AG04449 (cell line): ENCODE data around the gene TASP1.

Source experiments
- CTCF ChIA-PET: fragments of 350-600 bp; formaldehyde crosslinking; extraction: SDS; loops from one replicate; lab custom pipeline; 2021; ENCODE audit warnings: antibody characterized with exemption; lab: Yijun Ruan, JAX
- POLR2A ChIA-PET: fragments of 400-600, 350-600 bp; formaldehyde crosslinking; extraction: SDS; loops from one replicate; lab custom pipeline; 2020; ENCODE audit warnings: antibody characterized with exemption, inconsistent platforms; lab: Yijun Ruan, JAX
- DNase-seq: peaks from one replicate; pipeline ENCODE4 v3.0.0-alpha.2; 2010; ENCODE audit warnings: low read depth, low spot score
- H3K4me3 ChIP-seq: 2 replicates; pipeline ENCODE4 v1.5.1; 2011; ENCODE audit warnings: low read depth, mild to moderate bottlenecking, control low read depth, low read length
- TF ChIP-seq, protein P1 (sequence below): IDR thresholded peaks from one replicate; pipeline ENCODE4 v1.5.1; 2011; ENCODE audit warnings: mild to moderate bottlenecking, moderate library complexity, low read length, control low read depth, inconsistent platforms; ENCODE audit not compliant: insufficient read depth; ENCODE audit errors: missing control alignments

The TASP1 gene

GRCh38 chr20:13586133-13586532 is 52.6 kb downstream of the TASP1 start:
- DNase-seq = no peak
- no peak overlapping the region for H3K4me3 ChIP-seq
- POLR2A ChIA-PET = no interaction called here
- CTCF ChIA-PET = no interaction called here
- TF ChIP-seq, protein P1, sequence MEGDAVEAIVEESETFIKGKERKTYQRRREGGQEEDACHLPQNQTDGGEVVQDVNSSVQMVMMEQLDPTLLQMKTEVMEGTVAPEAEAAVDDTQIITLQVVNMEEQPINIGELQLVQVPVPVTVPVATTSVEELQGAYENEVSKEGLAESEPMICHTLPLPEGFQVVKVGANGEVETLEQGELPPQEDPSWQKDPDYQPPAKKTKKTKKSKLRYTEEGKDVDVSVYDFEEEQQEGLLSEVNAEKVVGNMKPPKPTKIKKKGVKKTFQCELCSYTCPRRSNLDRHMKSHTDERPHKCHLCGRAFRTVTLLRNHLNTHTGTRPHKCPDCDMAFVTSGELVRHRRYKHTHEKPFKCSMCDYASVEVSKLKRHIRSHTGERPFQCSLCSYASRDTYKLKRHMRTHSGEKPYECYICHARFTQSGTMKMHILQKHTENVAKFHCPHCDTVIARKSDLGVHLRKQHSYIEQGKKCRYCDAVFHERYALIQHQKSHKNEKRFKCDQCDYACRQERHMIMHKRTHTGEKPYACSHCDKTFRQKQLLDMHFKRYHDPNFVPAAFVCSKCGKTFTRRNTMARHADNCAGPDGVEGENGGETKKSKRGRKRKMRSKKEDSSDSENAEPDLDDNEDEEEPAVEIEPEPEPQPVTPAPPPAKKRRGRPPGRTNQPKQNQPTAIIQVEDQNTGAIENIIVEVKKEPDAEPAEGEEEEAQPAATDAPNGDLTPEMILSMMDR = no peak

- H3K4me3 ChIP-seq = no peak overlapping the region
- ChIA-PET POLR2A (no interaction called here), CTCF (no interaction called here)
- DNase-seq = no peak
- TF ChIP-seq, protein P1 = no peak
Observed at GRCh38 chr20:13581451-13581850, 57.3 kb downstream of the TASP1 start.

- CTCF ChIA-PET = interaction anchor here (1.0 to 1.1 kb wide), 2 partner anchors 11 to 34 kb away, joined by 3 read pairs; no protein-coding TSS in a partner anchor
- TF ChIP-seq, protein P1 = no peak
- H3K4me3 ChIP-seq = no peak overlapping the region
- POLR2A ChIA-PET = no interaction called here
- no peak for DNase-seq
Observed at GRCh38 chr20:13580707-13581106, 58.0 kb downstream of the TASP1 start.

DNA sequence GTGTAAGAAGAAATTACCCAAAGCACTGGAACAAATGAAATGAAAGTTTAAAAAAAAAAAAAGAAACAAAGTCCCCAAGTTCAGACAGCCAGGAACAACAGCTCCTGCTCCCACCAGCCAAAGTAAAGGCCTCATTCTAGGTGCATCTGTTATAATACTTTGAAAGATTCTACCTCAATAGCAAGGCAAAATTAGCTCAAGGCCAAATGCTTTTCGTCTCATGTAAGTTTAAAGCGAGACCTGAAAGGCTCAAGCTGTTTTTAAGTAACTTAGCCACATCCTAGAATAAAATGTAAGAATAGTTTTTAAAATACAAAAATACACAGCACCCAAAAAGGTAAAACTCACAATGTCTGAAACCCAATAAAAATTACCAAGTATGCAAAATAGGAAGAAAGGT is 64.7 kb downstream of the TASP1 start:
- TF ChIP-seq, protein P1 = no peak
- POLR2A ChIA-PET = no interaction called here
- DNase-seq = no peak
- CTCF ChIA-PET = interaction anchor here (1.3 kb wide), 1 partner anchor 27 kb away, joined by 3 read pairs; no protein-coding TSS in a partner anchor
- no peak overlapping the region for H3K4me3 ChIP-seq

DNA sequence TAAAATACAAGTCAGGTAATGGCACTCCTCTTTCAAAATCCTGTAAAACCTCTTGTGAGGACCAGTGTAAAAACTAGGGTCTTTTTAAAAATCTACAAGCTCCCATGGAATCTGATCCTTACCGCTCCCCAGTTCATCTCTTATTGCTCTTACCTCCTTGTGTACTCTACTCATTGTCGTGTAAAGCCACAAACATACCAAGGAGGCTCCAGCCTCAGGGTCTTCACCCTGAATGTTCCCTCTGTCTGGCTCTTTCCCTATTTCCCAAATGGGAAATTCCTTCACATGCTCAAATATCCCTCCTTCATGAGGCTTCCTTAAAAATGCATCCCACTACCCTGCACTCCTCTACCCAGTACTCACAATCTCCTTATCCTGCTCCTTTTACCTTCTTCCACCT is 67.1 kb downstream of the TASP1 start:
- DNase-seq = no peak
- ChIA-PET CTCF (interaction anchor here (1.6 kb wide), 1 partner anchor 25 kb away, joined by 5 read pairs; no protein-coding TSS in a partner anchor), POLR2A (no interaction called here)
- TF ChIP-seq, protein P1 = no peak
- no peak overlapping the region for H3K4me3 ChIP-seq

GRCh38 chr20:13567663-13568062 is 71.1 kb downstream of the TASP1 start:
- H3K4me3 ChIP-seq = no peak overlapping the region
- CTCF ChIA-PET = no interaction called here
- TF ChIP-seq, protein P1 = no peak
- DNase-seq = no peak
- POLR2A ChIA-PET = no interaction called here
